Prostate gland (tissue), 2 donors: ENCODE measurements around the gene PGAP6.

Source experiments
- CTCF ChIP-seq, 4 experiments: fragments of 200-600 bp in 2 of 4; fragments of 450-650 bp in 2 of 4; sonication (generic) in 2 of 4; IDR thresholded peaks; 1 replicate in 3 of 4; 2 replicates in 1 of 4; pipeline ENCODE4 v1.5.1; 2016 to 2019; ENCODE audit warnings: antibody characterized with exemption in 4 of 4, mild to moderate bottlenecking in 2 of 4, moderate library complexity in 2 of 4
- POLR2A ChIP-seq: fragments of 450-650 bp; IDR thresholded peaks from one replicate; pipeline ENCODE4 v1.6.1; 2016; ENCODE audit warnings: antibody characterized with exemption, mild to moderate bottlenecking

- no peak for TF ChIP-seq CTCF (IDR thresholded peaks at IDR 0.05)
- no peak for TF ChIP-seq POLR2A
Measured at GRCh38 chr16:392450-393030, 10.8 kb upstream of the PGAP6 start.
